T47D (cell line): ENCODE measurements around the gene MRPL53.
"Not testable (repeated sequence)": the region's sequence is repeated elsewhere in the genome, so short reads cannot be mapped to it uniquely, and the experiment has no call there.

Experiments
- DNase-seq, 2 experiments: peaks; one replicate each; pipeline versions ENCODE4 v3.0.0 to v3.0.0-alpha.2; 2011 to 2012; ENCODE audit warnings: low read depth in 1 of 2, low spot score in 1 of 2
- JUND ChIP-seq: IDR thresholded peaks from 2 replicates; pipeline ENCODE4 v1.6.1; 2012; ENCODE audit warnings: low read depth
- in situ Hi-C: cut with HindIII; loops from 2 replicates; pipeline ENCODE4 v1.10.0; 2016; ENCODE audit warnings: low sequenced_read_pairs, low pct_unique_long_range_greater_than_20kb

The MRPL53 gene

GRCh38 chr2:74447230-74447999 is 25.1 kb downstream of the MRPL53 start:
- TF ChIP-seq JUND = no peak
- no peak for DNase-seq
- in situ Hi-C loops = no loop called here

- no peak for TF ChIP-seq JUND
- no peak for DNase-seq
- in situ Hi-C loops = no loop called here
Observed at GRCh38 chr2:74444498-74445318, 27.8 kb downstream of the MRPL53 start.

- in situ Hi-C loops, DNase-seq: not testable (repeated sequence)
Observed at GRCh38 chr2:74442483-74443297, 29.8 kb downstream of the MRPL53 start.

- TF ChIP-seq JUND = no peak
- peak; percentile 77 to 91 for DNase-seq
- in situ Hi-C loops = no loop called here
Observed at GRCh38 chr2:74441690-74442482, 30.6 kb downstream of the MRPL53 start, which contains the start of gene RTKN. TSS of gene RTKN (minus strand) at chr2:74441937. CDS start at chr2:74441816, 121 bp downstream.

- in situ Hi-C loops = no loop called here
- peak in 1 of 2 experiments; percentile 32 for DNase-seq
- no peak for TF ChIP-seq JUND
Observed at GRCh38 chr2:74441170-74441689, 31.2 kb downstream of the MRPL53 start.

- DNase-seq = peak; percentile 81 to 96
- in situ Hi-C loops = no loop called here
- no peak for TF ChIP-seq JUND
Observed at GRCh38 chr2:74440378-74441169, 31.9 kb downstream of the MRPL53 start.

GRCh38 chr2:74439803-74440377 is 32.6 kb downstream of the MRPL53 start:
- DNase-seq = no peak
- in situ Hi-C loops = no loop called here
- TF ChIP-seq JUND = no peak

GRCh38 chr2:74439373-74439772 is 33.1 kb downstream of the MRPL53 start:
- no peak for DNase-seq
- TF ChIP-seq JUND = no peak
- in situ Hi-C loops = no loop called here

- DNase-seq = no peak
- in situ Hi-C loops = no loop called here
- TF ChIP-seq JUND = no peak
Observed at GRCh38 chr2:74438248-74438647, 34.2 kb downstream of the MRPL53 start.

GRCh38 chr2:74436848-74437695 is 35.4 kb downstream of the MRPL53 start:
- in situ Hi-C loops = no loop called here
- DNase-seq = no peak
- no peak for TF ChIP-seq JUND
